ENCODE measurements around the gene SCP2. TPM values are rescaled to one million over a fixed set of nuclear protein-coding genes. Genes with fewer than 3 reads are reported as not detected.

The SCP2 gene
- total RNA-seq, 2 experiments from 2014 or later = 63.9 to 75.5 TPM

DNA sequence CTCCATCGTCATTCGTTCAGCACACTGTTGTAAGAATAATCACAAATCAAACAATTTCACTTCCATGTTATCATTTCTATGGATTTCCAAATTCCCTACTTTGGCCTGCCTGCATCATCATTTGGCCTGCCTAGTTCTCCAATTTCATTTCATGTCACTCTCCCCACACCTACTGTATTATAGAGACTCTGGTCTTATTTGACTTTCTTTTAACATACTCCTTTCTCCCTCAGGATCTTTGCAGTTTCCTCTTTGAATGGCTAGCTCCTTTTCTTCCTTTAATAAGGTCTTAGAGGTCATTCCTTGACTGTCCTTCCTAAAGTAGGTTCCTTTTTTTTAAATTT, 98.7 kb downstream of the SCP2 start:
- no peaks in the 10 kb centered on the region for H3K9me3 ChIP-seq (ENCODE audit: low read length)
- H3K9me2 ChIP-seq (ENCODE audit: insufficient read depth, low read length) = no peaks in the 10 kb centered on the region
- no peaks in the 10 kb centered on the region for H3K79me2 ChIP-seq (ENCODE audit: insufficient read depth, low read depth, low read length)
- no peak overlapping the region for H3K27ac ChIP-seq (ENCODE audit: low read depth, low read length, poor library complexity, severe bottlenecking)
- H3K36me3 ChIP-seq (ENCODE audit: insufficient read depth, low read length) = 0 out of 2 replicates have a peak, but pooled peaks cover 3% of the 10 kb centered on the region
- H2AFZ ChIP-seq (ENCODE audit: low read length) = no peak overlapping the region
- no peaks in the 10 kb centered on the region for H3K4me1 ChIP-seq (ENCODE audit: insufficient read depth, low read length, poor library complexity, severe bottlenecking)
- no peak overlapping the region for H3K4me2 ChIP-seq (ENCODE audit: low read length)
- CTCF ChIA-PET (ENCODE audit: unreplicated experiment) = no interaction called here
- POLR2A ChIA-PET = interaction anchor here (0.5 kb wide), 1 partner anchor 946 kb away, joined by 3 read pairs; no protein-coding TSS in a partner anchor
- no peaks in the 10 kb centered on the region for H4K20me1 ChIP-seq (ENCODE audit: insufficient read depth, low read length)
- DNase-seq (ENCODE audit: low spot score) = no peak
- intact Hi-C loops (cut with micrococcal nuclease; ENCODE audit: unreplicated experiment) = no loop called here
- TF ChIP-seq, protein P1, sequence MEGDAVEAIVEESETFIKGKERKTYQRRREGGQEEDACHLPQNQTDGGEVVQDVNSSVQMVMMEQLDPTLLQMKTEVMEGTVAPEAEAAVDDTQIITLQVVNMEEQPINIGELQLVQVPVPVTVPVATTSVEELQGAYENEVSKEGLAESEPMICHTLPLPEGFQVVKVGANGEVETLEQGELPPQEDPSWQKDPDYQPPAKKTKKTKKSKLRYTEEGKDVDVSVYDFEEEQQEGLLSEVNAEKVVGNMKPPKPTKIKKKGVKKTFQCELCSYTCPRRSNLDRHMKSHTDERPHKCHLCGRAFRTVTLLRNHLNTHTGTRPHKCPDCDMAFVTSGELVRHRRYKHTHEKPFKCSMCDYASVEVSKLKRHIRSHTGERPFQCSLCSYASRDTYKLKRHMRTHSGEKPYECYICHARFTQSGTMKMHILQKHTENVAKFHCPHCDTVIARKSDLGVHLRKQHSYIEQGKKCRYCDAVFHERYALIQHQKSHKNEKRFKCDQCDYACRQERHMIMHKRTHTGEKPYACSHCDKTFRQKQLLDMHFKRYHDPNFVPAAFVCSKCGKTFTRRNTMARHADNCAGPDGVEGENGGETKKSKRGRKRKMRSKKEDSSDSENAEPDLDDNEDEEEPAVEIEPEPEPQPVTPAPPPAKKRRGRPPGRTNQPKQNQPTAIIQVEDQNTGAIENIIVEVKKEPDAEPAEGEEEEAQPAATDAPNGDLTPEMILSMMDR (conservative IDR thresholded peaks at IDR 0.05; ENCODE audit: low read length) = no peak
- TF ChIP-seq EZH2phosphoT487 (IDR thresholded peaks at IDR 0.05; ENCODE audit: borderline replicate concordance, low read depth, low read length) = no peak
- BruUV-seq (replicated peaks) = no TSS peak
- H3K4me3 ChIP-seq (ENCODE audit: low read depth, low read length, poor library complexity, severe bottlenecking) = no peak overlapping the region

DNA sequence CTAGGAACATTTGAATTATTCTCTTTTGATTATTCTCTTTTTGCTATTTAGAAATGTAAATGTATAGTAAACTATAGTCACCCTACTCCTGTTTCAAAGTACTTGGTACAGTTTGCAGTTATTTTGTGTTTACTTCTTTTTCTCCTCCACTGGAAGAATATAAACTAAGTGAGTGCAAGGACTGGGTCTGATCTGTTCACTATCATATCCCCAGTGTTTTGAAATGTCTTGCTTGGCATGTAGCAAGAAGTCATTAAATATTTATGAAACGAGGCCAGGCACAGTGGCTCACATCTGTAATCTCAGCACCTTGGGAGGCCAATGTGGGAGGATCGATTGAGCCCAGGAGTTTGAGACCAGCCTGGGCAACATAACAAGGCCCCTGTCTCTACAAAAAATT, 99.2 kb downstream of the SCP2 start:
- Histone ChIP-seq H3K4me3 (ENCODE audit: low read depth, low read length, poor library complexity, severe bottlenecking) (no peak overlapping the region), H3K27ac (ENCODE audit: low read depth, low read length, poor library complexity, severe bottlenecking) (no peak overlapping the region), H3K9me2 (ENCODE audit: insufficient read depth, low read length) (no peaks in the 10 kb centered on the region), H3K36me3 (ENCODE audit: insufficient read depth, low read length) (0 out of 2 replicates have a peak, but pooled peaks cover 3% of the 10 kb centered on the region), H2AFZ (ENCODE audit: low read length) (no peak overlapping the region), H3K79me2 (ENCODE audit: insufficient read depth, low read depth, low read length) (no peaks in the 10 kb centered on the region), H3K4me1 (ENCODE audit: insufficient read depth, low read length, poor library complexity, severe bottlenecking) (no peaks in the 10 kb centered on the region), H3K4me2 (ENCODE audit: low read length) (no peak overlapping the region), H4K20me1 (ENCODE audit: insufficient read depth, low read length) (no peaks in the 10 kb centered on the region), H3K9me3 (ENCODE audit: low read length) (no peaks in the 10 kb centered on the region)
- no peak for DNase-seq (ENCODE audit: low spot score)
- CTCF ChIA-PET (ENCODE audit: unreplicated experiment) = no interaction called here
- POLR2A ChIA-PET = interaction anchor here (1.3 kb wide), 1 partner anchor 11 kb away, joined by 5 read pairs; no protein-coding TSS in a partner anchor
- intact Hi-C loops (cut with micrococcal nuclease; ENCODE audit: unreplicated experiment) = no loop called here
- TF ChIP-seq, protein P1 (conservative IDR thresholded peaks at IDR 0.05; ENCODE audit: low read length) = no peak
- TF ChIP-seq EZH2phosphoT487 (IDR thresholded peaks at IDR 0.05; ENCODE audit: borderline replicate concordance, low read depth, low read length) = no peak
- no TSS peak for BruUV-seq (replicated peaks)

DNA sequence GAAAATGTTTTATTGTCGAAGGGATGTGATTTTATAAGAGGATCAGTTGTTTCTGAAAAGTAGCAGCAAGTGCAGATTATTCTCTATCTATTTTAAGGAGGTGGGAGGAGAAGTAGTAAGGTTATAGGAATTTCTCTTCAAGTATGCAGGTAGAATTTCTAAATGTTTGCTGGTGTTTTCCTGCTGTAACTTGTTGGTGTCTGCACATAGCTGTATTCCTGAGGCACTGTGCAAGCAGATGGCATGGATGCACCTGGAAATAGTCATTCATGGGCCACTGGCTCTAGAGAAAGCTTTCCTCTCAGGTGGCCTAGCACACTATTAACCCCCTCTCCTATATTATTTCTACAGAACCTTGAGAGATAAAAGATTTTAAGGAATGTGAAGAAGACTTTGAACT, 104.7 kb downstream of the SCP2 start:
- no peak overlapping the region for H3K4me3 ChIP-seq (ENCODE audit: low read depth, low read length, poor library complexity, severe bottlenecking)
- H3K27ac ChIP-seq (ENCODE audit: low read depth, low read length, poor library complexity, severe bottlenecking) = no peak overlapping the region
- H3K79me2 ChIP-seq (ENCODE audit: insufficient read depth, low read depth, low read length) = no peaks in the 10 kb centered on the region
- intact Hi-C loops (cut with micrococcal nuclease; ENCODE audit: unreplicated experiment) = no loop called here
- H3K4me1 ChIP-seq (ENCODE audit: insufficient read depth, low read length, poor library complexity, severe bottlenecking) = no peaks in the 10 kb centered on the region
- H3K9me2 ChIP-seq (ENCODE audit: insufficient read depth, low read length) = no peaks in the 10 kb centered on the region
- H4K20me1 ChIP-seq (ENCODE audit: insufficient read depth, low read length) = no peaks in the 10 kb centered on the region
- BruUV-seq (replicated peaks) = no TSS peak
- peaks cover 10% of the 10 kb centered on the region for H3K36me3 ChIP-seq (ENCODE audit: insufficient read depth, low read length)
- no peak for TF ChIP-seq EZH2phosphoT487 (IDR thresholded peaks at IDR 0.05; ENCODE audit: borderline replicate concordance, low read depth, low read length)
- TF ChIP-seq, protein P1 (conservative IDR thresholded peaks at IDR 0.05; ENCODE audit: low read length) = no peak
- POLR2A ChIA-PET = no interaction called here
- no peak overlapping the region for H3K4me2 ChIP-seq (ENCODE audit: low read length)
- no peak overlapping the region for H2AFZ ChIP-seq (ENCODE audit: low read length)
- CTCF ChIA-PET (ENCODE audit: unreplicated experiment) = no interaction called here
- H3K9me3 ChIP-seq (ENCODE audit: low read length) = no peaks in the 10 kb centered on the region
- DNase-seq (ENCODE audit: low spot score) = no peak

Data from OCI-LY7 (cell line).